ENCODE results near the gene SEMA3B.
"Not testable (repeated sequence)": the region's sequence is repeated elsewhere in the genome, so short reads cannot be mapped to it uniquely, and the experiment has no call there.

Gene SEMA3B

GRCh38 chr3:50293079-50293801, 24.3 kb downstream of the SEMA3B start:
- no peak for DNase-seq (ENCODE audit: low read depth in 2 of 2)

- no peak for DNase-seq (ENCODE audit: low read depth in 2 of 2)
Measured at GRCh38 chr3:50294089-50294488, 25.1 kb downstream of the SEMA3B start.

- DNase-seq (ENCODE audit: low read depth in 2 of 2) = no peak
Measured at GRCh38 chr3:50294492-50295403, 25.8 kb downstream of the SEMA3B start.

- DNase-seq (ENCODE audit: low read depth in 2 of 2) = no peak
Measured at GRCh38 chr3:50295553-50296431, 26.8 kb downstream of the SEMA3B start.

GRCh38 chr3:50296721-50297383, 27.9 kb downstream of the SEMA3B start:
- no peak for DNase-seq (ENCODE audit: low read depth in 2 of 2)

GRCh38 chr3:50297384-50297775, 28.4 kb downstream of the SEMA3B start:
- no peak for DNase-seq (ENCODE audit: low read depth in 2 of 2)

GRCh38 chr3:50297896-50298725, 29.2 kb downstream of the SEMA3B start:
- DNase-seq (ENCODE audit: low read depth in 2 of 2) = no peak

GRCh38 chr3:50298836-50299637, 30.1 kb downstream of the SEMA3B start, which contains the start of the genes HYAL3 and NAA80:
TSS of gene HYAL3 (minus strand) at chr3:50299405. CDS start at chr3:50295602, 3,803 bp downstream.
TSS of gene NAA80 (minus strand) at chr3:50299405. CDS start at chr3:50297463, 1,942 bp downstream.
- peak; percentile 98 for DNase-seq (ENCODE audit: low read depth in 2 of 2)

GRCh38 chr3:50299638-50299928, 30.6 kb downstream of the SEMA3B start:
- DNase-seq (ENCODE audit: low read depth in 2 of 2) = no peak

GRCh38 chr3:50299929-50300680, 31.2 kb downstream of the SEMA3B start:
- no peak for DNase-seq (ENCODE audit: low read depth in 2 of 2)

GRCh38 chr3:50300681-50301254, 31.8 kb downstream of the SEMA3B start:
- no peak for DNase-seq (ENCODE audit: low read depth in 2 of 2)

GRCh38 chr3:50302095-50303012, 33.4 kb downstream of the SEMA3B start:
- no peak for DNase-seq (ENCODE audit: low read depth in 2 of 2)

- no peak for DNase-seq (ENCODE audit: low read depth in 2 of 2)
Measured at GRCh38 chr3:50303013-50303815, 34.3 kb downstream of the SEMA3B start, which contains the start of gene HYAL1. TSS of gene HYAL1 (minus strand) at chr3:50303574. CDS start at chr3:50302956, 618 bp downstream.

- DNase-seq (ENCODE audit: low read depth in 2 of 2) = no peak
Measured at GRCh38 chr3:50304601-50305000, 35.7 kb downstream of the SEMA3B start.

GRCh38 chr3:50312041-50312440, 43.1 kb downstream of the SEMA3B start:
- DNase-seq (ENCODE audit: low read depth in 2 of 2) = not testable (repeated sequence)

- no peak for DNase-seq (ENCODE audit: low read depth in 2 of 2)
Measured at GRCh38 chr3:50314342-50314741, 45.4 kb downstream of the SEMA3B start.

Data from stimulated activated CD4-positive, alpha-beta T cell treated with anti-CD3 and anti-CD28 coated beads, Interleukin-1b, Interleukin-23, amount 100 ng/mL, for 1 hour (primary cell).